Astrocyte of the cerebellum (primary cell): Measurements from ENCODE around the gene VCX3B.
A peak's percentile ranks its signal among the peaks of the same experiment; 100 is the strongest.

Experiments
- DNase-seq: peaks from one replicate; pipeline ENCODE4 v3.0.0-alpha.2; 2011; ENCODE audit warnings: low read depth
- H3K4me3 ChIP-seq: 2 replicates; pipeline ENCODE4 v1.5.1; 2011; ENCODE audit warnings: mild to moderate bottlenecking, low read depth, low read length, moderate library complexity
- in situ Hi-C: cut with HindIII; loops from 2 replicates; pipeline ENCODE4 v1.10.0; 2017; ENCODE audit warnings: low sequenced_read_pairs
- TF ChIP-seq, protein P1 (sequence below): IDR thresholded peaks from 2 replicates; pipeline ENCODE4 v1.5.1; 2012; ENCODE audit warnings: low read length, low read depth, moderate library complexity, mild to moderate bottlenecking; ENCODE audit errors: missing control alignments

VCX3B gene

GRCh38 chrX:8504451-8504850 is 39.8 kb downstream of the VCX3B start:
- in situ Hi-C loops: no loop called here
- peak; percentile 43 for DNase-seq
- no peak overlapping the region for H3K4me3 ChIP-seq
- TF ChIP-seq, protein P1, sequence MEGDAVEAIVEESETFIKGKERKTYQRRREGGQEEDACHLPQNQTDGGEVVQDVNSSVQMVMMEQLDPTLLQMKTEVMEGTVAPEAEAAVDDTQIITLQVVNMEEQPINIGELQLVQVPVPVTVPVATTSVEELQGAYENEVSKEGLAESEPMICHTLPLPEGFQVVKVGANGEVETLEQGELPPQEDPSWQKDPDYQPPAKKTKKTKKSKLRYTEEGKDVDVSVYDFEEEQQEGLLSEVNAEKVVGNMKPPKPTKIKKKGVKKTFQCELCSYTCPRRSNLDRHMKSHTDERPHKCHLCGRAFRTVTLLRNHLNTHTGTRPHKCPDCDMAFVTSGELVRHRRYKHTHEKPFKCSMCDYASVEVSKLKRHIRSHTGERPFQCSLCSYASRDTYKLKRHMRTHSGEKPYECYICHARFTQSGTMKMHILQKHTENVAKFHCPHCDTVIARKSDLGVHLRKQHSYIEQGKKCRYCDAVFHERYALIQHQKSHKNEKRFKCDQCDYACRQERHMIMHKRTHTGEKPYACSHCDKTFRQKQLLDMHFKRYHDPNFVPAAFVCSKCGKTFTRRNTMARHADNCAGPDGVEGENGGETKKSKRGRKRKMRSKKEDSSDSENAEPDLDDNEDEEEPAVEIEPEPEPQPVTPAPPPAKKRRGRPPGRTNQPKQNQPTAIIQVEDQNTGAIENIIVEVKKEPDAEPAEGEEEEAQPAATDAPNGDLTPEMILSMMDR: no peak
